Hepatic stellate cell (primary cell): Measurements from ENCODE around the gene KCNH2.
"Not testable (repeated sequence)": the region's sequence is repeated elsewhere in the genome, so short reads cannot be mapped to it uniquely, and the experiment has no call there.

ENCODE experiments used
- DNase-seq: peaks from one replicate; pipeline ENCODE4 v3.0.0; 2011; ENCODE audit warnings: low spot score

The KCNH2 gene

GRCh38 chr7:150978126-150978789, at the start of gene KCNH2:
Gene KCNH2, minus strand, starts transcription at chr7:150978321. Its CDS starts 408 bp downstream, at chr7:150977913.
- DNase-seq: no peak

GRCh38 chr7:151027728-151028130, 49.6 kb upstream of the KCNH2 start:
- not testable (repeated sequence) for DNase-seq

GRCh38 chr7:151026771-151027727, 48.9 kb upstream of the KCNH2 start:
- not testable (repeated sequence) for DNase-seq

GRCh38 chr7:151025924-151026671, 48.0 kb upstream of the KCNH2 start:
- DNase-seq: no peak

- no peak for DNase-seq
Observed at GRCh38 chr7:151024435-151025056, 46.4 kb upstream of the KCNH2 start, which contains the start of gene ATG9B. Gene ATG9B, minus strand, starts transcription at chr7:151024494. Its CDS starts 71 bp downstream, at chr7:151024423.

GRCh38 chr7:151023232-151023631, 45.1 kb upstream of the KCNH2 start:
- DNase-seq: no peak

GRCh38 chr7:151020231-151020630, 42.1 kb upstream of the KCNH2 start:
- no peak for DNase-seq

- DNase-seq: no peak
Observed at GRCh38 chr7:151019130-151019447, 41.0 kb upstream of the KCNH2 start.

- DNase-seq: no peak
Observed at GRCh38 chr7:151018421-151019129, 40.5 kb upstream of the KCNH2 start.

GRCh38 chr7:151017953-151018420, 39.9 kb upstream of the KCNH2 start:
- DNase-seq: peak; percentile 75

GRCh38 chr7:151017370-151017952, 39.3 kb upstream of the KCNH2 start:
- no peak for DNase-seq

GRCh38 chr7:151016942-151017341, 38.8 kb upstream of the KCNH2 start:
- no peak for DNase-seq

GRCh38 chr7:151016505-151016904, 38.4 kb upstream of the KCNH2 start:
- no peak for DNase-seq

GRCh38 chr7:151015967-151016366, 37.8 kb upstream of the KCNH2 start:
- no peak for DNase-seq

GRCh38 chr7:151014950-151015349, 36.8 kb upstream of the KCNH2 start:
- no peak for DNase-seq

GRCh38 chr7:151013733-151014497, 35.8 kb upstream of the KCNH2 start:
- no peak for DNase-seq

GRCh38 chr7:151013356-151013732, 35.2 kb upstream of the KCNH2 start:
- no peak for DNase-seq

- DNase-seq: peak; percentile 48
Observed at GRCh38 chr7:151012911-151013347, 34.8 kb upstream of the KCNH2 start.

GRCh38 chr7:151012031-151012692, 34.0 kb upstream of the KCNH2 start:
- DNase-seq: no peak
